H54 (cell line): ENCODE data around the gene DUSP1.

Source experiments
- DNase-seq: peaks from one replicate; pipeline ENCODE4 v3.0.0; 2011; ENCODE audit warnings: low spot score, mixed read lengths; ENCODE audit not compliant: insufficient read length
- FAIRE-seq: peaks from 3 replicates; lab custom pipeline; 2011; peaks lifted over from hg19 to GRCh38; lab: Jason Lieb, UNC
- POLR2A ChIP-seq: IDR thresholded peaks from 2 replicates; pipeline ENCODE4 v1.6.1; 2011; ENCODE audit warnings: low read depth, mild to moderate bottlenecking, low read length

DUSP1 gene

DNA sequence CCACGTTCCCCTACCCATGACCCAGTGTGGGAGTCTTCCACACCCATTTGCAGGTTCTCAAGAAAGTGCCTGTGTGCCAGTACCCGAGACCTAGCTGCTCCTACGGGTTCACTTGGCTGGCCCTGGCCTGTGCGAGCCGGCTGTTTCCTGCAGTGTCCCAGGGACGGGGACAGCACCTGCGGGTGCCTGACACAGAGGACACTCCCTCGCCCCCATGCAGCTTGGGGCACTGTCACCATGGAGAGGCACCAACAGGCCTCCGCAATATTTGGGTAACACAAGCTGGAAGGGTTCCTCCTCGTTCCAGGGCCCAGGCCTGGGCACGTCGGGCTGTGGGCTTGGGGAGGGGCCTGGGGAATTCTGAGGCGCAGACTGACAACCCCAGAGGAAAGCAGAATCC, 41.4 kb downstream of the DUSP1 start:
- no peak for TF ChIP-seq POLR2A
- DNase-seq (no peak), FAIRE-seq (no peak)

DNA sequence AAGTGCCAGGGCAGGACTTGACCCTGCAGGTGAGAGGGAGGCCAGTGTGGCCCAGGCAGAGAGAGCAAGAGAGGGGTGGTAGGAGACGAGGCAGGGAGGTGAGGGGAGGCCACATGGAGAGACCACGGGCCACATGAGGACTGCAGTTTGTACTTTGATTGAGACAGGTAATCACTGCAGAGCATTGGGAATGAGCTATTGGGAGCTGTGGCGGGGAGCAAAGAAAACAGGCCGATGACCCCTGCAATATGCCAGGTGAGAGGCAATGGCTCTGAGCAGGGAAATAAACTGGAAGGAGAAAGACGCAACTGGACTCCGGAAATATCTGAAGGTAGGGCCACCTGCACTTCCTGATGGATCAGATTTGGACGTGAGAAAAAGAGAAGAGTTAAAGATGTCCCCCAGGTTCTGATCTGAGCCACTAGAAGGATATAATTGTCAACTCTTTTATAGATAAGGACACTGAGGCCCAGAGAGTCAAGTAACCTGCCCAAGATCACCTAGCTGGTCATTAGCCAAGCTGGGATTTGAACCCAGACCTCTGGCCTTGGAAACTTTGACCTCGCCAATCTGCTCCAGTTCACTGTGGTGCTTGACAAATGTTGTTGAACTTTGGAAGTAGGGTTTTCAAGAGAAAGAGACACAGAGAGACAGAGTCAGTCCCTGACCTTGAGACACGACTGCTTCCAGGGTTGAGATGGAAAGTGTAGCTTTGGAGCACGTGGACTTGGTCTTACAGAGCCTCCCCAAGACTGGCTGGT, 42.3 kb downstream of the DUSP1 start:
- DNase-seq (no peak), FAIRE-seq (no peak)
- no peak for TF ChIP-seq POLR2A

DNA sequence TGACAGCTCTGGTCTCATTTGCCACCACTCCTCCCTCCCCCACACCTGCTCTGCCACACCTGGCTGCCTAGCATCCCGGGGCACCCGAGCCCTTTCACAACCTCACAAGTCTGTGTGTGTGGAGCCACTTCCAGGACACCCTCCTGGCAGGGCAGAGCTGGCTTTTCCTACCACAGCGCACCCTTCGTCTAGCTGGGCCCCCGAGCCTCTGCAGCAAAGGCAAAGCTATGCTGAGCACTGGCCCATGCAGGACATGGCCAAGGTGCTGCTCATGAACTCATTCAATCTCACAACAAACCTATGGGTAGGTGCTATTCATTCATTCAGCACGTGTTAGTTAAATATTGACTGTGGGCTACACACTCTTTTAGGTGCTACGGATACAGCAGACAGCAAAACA, 43.4 kb downstream of the DUSP1 start:
- FAIRE-seq, result no peak
- TF ChIP-seq POLR2A, result no peak
- no peak for DNase-seq

DNA sequence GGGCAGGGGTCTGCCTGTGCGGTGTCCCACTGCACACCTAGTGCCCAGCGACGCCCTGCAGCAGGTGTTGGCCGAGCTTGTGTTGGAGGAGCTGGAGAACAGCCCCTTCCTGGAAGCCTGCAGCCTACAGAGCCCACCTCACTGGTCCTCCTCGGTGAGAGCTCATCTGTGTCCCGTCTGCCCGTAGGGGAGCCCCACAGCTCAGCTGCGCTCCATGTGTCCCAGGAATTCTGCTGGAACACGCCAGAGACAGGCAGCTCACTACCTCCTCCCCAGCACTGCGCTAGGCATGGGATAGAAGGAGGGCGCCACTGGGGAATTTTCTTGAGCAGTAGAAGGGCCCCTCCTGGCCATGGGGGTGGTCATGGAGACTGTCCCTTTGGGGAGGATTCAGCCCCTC, 44.0 kb downstream of the DUSP1 start:
- FAIRE-seq (no peak), DNase-seq (no peak)
- no peak for TF ChIP-seq POLR2A

DNA sequence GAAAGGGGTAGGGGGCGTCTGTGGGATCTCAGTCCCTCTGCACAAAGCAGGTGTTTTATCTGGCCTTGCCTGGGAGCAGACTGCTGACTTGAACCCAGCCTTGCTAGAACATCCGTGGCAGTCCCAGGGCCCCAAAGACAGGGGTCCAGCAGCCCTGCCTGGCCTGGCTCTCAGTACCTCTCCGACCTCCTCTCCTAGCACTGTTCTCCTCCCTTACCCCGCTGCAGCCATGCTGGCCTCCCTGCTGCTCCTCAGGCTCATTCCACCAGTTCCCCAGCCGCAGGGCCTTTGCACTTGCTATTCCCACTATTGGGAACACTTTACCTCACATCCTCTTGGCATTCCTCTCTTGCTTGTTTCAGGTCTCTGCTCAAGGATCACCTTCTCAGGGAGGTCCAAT, 45.2 kb downstream of the DUSP1 start:
- TF ChIP-seq POLR2A, result no peak
- no peak for DNase-seq
- FAIRE-seq, result no peak

DNA sequence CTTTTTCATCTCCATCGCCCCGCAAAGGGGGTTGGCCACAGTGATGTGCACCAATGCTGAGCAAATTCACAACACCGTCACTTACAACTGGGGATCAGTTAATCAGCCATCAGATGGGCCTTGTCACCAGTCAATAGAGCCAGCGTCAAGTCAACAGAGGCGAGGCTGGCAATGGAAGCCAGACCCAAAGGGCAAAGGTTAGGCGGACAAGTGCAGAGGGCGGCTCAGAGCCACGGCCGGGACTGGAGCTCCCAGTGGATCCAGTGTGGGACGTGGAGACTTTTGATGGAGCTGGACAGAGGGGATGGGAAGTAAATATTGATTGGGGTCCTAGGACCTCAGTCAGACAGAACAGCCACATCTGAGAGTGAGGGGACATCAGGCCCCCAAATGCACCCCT, 45.7 kb downstream of the DUSP1 start:
- TF ChIP-seq POLR2A, result no peak
- FAIRE-seq (no peak), DNase-seq (no peak)

DNA sequence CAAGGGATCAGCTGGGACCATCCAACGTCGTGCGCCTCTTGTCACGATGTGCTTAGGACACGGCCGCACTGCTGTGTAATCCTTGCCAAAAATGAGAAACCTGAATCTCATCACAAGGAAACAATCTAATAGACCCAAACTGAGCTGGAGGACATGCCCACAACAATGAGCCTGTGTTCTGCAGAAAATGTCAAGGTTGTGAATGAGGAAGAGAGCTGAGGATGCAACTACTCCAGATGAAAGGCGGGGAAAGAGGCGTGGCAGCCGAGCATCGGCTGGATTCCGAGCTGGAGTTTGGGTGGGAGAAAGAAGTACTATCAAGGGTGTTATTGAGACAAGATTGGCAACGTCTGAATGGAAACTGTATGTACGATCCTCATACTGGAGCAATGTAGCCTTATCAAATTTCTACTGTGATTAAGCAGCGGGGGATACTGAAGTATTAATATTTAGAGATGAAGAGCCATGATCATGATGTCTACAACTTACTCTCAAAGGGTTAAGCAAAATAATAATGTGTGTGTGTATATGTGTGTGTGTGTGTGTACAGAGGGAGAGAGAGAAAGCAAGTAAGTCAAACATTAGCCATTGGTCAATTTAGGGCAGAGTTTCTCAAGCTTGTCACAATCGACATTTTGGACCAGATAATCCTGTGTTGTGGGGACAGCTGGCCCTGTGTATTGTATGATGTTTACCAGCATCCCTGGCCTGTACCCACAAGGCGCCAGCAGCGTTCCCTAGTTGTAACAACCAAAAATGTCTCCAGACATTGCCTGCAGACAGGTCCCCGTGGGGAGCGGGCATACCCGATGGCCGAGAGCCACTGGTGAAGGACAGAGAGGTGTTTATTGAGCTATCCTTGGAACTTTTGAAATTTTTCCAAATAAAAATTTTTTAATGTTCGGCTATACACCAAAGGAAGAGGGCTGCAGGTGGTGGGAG, 46.5 kb downstream of the DUSP1 start:
- TF ChIP-seq POLR2A, result no peak
- DNase-seq (no peak), FAIRE-seq (no peak)

DNA sequence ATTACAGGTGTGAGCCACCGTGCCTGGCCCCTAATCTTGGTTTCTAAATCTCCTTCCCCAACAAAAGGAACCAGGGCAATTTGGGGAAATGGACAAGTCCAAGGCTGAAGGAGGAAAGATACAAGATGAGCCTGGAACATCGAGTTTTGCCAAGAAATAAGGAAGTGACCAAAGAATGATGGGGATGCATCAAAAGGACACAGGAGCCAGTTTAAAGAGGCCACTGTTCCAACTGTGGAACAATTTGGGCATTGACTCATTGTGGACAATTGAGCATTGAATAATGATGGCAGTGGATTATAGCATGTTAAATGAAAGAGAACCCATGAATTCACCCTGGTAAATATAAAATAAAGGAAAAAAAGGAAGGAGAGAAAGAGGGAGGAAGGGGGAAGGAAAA, 47.5 kb downstream of the DUSP1 start:
- no peak for TF ChIP-seq POLR2A
- no peak for FAIRE-seq
- no peak for DNase-seq

DNA sequence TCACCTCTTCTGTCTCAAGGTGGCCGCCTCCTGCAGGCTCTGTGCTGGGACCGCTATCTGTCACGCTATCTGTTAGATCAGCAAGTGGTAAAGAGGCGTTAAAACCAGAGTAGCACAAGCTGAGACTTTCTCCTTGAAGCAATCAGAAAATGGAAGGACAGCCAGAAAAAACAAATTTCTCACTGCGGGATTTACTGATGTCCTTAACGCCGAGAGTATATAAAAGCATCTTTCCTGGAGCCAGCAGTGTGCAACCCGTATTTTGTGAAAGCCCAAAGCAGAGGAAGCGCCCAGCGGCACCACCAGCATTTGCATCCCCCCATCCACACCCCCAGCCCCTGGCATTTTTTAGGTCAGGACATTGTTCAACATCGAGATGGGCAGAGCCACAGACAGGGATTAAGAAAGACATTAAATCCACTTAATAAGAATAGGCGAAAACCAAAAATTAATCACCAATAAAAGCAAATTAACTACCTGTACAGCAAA, 48.6 kb downstream of the DUSP1 start:
- no peak for TF ChIP-seq POLR2A
- DNase-seq, result no peak
- FAIRE-seq, result no peak

DNA sequence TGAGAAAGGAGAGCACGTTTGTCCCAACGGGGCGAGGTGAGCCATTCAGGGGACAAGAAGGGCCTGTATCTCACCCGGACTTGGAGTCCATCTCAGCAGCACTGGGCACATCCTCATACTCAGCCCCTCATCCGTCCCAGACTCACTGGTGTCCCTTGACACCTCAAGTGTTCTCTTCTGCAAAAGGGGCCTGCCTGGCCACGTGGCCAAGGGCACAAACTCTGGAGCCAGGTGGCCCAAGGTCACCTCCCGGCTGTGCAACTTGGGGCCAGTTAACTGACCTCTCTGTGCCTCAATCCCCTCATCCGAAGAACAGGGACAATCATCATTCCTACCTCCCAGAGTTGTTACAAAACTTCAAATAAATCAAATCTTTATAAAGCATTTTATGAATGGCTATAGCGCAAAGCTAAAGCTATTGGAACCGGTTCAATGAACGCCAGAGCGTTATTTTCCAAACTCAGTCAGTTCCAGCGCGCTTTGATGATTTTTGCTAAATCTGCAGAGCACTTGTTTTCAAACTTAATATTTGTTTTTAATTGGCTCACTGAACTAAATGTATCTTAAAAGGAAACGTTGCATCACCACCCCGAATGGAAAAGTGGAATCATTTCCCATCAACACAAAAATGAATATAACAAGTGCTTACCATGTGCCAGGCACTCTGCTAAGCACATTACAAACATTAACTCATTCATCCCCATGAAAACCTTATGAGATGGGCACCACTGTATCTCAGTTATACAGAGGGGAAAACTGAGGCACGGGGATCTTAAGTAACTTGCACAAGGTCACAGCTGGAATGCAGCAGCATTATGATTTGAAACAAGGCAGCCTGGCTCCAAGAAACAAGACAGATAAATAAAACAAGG, 49.3 kb downstream of the DUSP1 start:
- TF ChIP-seq POLR2A, result no peak
- no peak for FAIRE-seq
- DNase-seq, result no peak

DNA sequence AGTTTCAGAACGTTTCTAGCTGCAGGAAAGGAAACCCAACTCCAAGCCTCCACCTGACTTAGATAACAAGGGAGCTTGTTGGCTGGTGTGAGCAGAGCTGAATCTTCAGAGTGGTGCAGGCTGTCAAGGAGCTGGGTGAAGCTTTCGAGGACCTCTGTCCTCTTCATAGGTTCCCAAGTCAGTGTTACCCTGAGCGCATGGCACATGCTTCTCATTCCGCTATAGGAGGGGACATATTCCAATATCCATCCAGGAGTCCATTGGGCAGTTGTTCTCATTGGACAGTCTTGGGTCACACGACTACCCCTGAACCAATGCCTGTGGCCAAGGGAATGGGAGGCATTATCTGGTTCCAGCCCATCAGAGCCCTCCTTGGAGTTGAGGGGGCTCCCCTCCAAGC, 50.3 kb downstream of the DUSP1 start:
- FAIRE-seq (no peak), DNase-seq (no peak)
- no peak for TF ChIP-seq POLR2A

DNA sequence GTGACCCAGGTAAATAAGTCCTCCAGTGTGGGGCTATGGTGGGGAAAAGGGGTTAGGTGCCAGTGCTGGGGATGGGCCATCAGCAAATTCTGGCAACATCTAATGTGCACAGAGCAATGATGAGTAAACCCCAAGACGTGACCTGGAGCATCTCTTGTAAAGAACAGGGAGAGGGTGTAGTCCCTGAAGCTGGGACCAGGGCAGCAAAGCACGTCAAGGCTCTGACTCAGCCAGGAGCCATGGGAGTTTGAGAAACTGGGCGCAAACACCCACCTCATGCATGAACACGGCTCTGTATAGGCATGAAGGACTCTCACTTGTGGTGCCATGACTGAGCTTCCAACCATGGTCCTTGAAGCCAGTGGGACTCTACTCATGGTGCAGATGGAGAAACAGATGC, 51.8 kb downstream of the DUSP1 start:
- no peak for TF ChIP-seq POLR2A
- FAIRE-seq, result no peak
- DNase-seq, result no peak

DNA sequence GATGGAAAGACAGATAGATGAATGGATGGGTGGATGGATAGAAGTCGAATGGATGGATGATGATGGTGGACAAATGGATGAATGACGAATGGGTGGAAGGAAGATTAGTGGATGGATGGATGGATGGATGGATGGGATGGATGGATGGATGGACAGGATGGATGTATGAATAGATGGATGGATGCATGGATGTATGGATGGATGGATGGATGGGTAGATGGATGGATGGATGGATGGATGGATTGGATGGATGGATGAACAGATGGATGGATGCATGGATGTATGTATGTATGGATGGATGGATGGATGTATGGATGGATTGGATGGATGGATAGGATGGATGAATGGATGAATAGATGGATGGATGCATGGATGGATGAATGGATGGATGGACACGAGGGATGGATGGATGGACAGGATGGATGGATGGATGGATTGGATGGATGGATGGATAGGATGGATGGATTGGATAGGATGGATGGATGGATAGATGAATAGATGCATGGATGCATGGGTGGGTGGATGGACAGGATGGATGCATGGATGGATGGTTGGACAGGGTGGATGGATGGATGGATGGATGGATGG, 52.4 kb downstream of the DUSP1 start:
- no peak for TF ChIP-seq POLR2A
- DNase-seq (no peak), FAIRE-seq (no peak)
